ENCODE results near the gene SAXO2. TPM values are rescaled to one million over a fixed set of nuclear protein-coding genes. Genes with fewer than 3 reads are reported as not detected.
A peak's percentile ranks its signal among the peaks of the same experiment; 100 is the strongest.
"Not testable (repeated sequence)": the region's sequence is repeated elsewhere in the genome, so short reads cannot be mapped to it uniquely, and the experiment has no call there.

The SAXO2 gene
- total RNA-seq, 2 experiments from 2014 or later, result 4.4 to 6.9 TPM

DNA sequence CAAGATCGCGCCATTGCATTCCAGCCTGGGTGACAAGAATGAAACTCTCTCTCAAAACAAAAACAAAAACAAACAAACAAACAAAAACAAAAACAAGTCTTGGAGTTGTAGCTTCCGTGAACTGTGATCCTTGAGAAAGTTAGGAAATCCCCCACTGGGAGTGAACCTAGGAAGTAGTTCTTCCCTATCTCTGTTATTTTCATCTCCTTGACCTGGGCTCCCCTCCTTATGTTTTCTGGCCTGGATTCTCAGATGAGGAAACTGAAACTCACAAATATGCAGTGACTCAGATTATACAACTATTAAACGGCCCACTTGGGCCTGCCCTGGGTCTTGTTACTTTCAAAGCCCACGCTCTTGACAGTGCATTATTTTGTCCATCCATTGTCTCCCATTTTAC, 29.7 kb downstream of the SAXO2 start:
- intact Hi-C loops (cut with DNase I, micrococcal nuclease), result no loop called here
- no peak overlapping the region for H3K4me3 Mint-ChIP-seq
- no peaks in the 10 kb centered on the region for H3K36me3 Mint-ChIP-seq (ENCODE audit: low read depth)
- peaks cover 11% of the 10 kb centered on the region for H3K4me1 Mint-ChIP-seq
- H3K27me3 Mint-ChIP-seq, result no peaks in the 10 kb centered on the region
- ATAC-seq, result no peak
- H3K27ac Mint-ChIP-seq, result no peak overlapping the region
- CTCF ChIA-PET, result no interaction called here
- peaks cover 5% of the 10 kb centered on the region for H3K9me3 Mint-ChIP-seq (ENCODE audit: low read depth)
- POLR2A ChIA-PET, result no interaction called here
- DNase-seq, result no peak

DNA sequence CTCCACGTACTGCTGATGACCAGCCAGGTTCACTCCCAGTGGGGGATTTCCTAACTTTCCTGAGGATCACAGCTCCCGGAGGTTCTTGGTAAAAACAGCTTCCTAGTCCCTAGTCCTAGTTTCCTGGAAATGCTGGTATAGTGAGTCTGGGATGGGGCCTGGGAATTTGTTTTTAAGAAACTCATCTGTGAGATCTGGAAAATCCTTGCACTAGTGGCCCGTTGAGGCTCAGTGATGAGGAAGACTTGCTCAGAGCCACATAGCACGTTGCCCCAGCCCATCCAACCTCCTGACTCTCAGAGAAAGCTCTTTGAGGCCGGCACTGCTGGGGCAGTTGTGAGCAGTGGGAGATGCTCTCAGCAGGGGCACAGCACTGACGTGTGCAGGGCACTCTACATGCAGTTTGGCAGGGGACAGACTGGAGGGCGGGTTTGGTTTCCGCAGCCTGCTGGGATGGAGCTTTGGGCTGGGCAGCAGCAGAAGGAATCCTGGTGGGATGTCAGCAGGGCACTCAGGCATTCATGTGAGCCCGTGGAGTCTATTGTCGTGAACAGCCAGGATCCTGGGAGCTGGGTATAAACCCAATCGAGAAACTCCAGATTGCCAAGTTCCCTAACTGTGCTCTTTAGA, 31.6 kb downstream of the SAXO2 start:
- DNase-seq (no peak), ATAC-seq (no peak)
- ChIA-PET CTCF (no interaction called here), POLR2A (no interaction called here)
- no peak overlapping the region for H3K27ac Mint-ChIP-seq
- peaks cover 2% of the 10 kb centered on the region for H3K9me3 Mint-ChIP-seq (ENCODE audit: low read depth)
- H3K27me3 Mint-ChIP-seq, result no peaks in the 10 kb centered on the region
- intact Hi-C loops (cut with DNase I, micrococcal nuclease), result no loop called here
- H3K36me3 Mint-ChIP-seq (ENCODE audit: low read depth), result no peaks in the 10 kb centered on the region
- H3K4me1 Mint-ChIP-seq, result peaks cover 11% of the 10 kb centered on the region
- no peak overlapping the region for H3K4me3 Mint-ChIP-seq

DNA sequence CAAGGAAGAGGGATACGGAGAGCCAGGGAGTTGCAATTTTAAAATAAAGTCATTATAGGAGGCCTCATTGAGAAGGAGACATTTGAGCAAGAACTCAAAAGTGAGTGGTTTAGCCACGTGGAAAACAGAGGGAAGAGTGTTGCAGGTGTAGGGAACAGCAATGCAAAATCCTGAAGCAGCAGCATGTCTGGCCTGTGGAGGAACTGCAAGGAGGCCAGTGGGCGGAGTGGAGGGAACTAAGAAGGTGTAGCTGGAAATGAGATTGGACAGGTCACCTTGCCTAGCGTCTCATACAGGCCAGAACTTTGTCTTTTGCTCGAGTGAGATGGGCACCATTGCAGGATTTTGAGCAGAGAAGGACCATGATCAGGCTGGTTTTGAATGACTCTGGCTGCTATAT, 34.9 kb downstream of the SAXO2 start:
- Mint-ChIP-seq H3K36me3 (ENCODE audit: low read depth) (no peaks in the 10 kb centered on the region), H3K9me3 (ENCODE audit: low read depth) (no peaks in the 10 kb centered on the region), H3K4me3 (no peak overlapping the region), H3K4me1 (peaks cover 7% of the 10 kb centered on the region), H3K27me3 (no peaks in the 10 kb centered on the region), H3K27ac (no peak overlapping the region)
- POLR2A ChIA-PET, result no interaction called here
- CTCF ChIA-PET, result no interaction called here
- ATAC-seq (no peak), DNase-seq (no peak)
- intact Hi-C loops (cut with DNase I, micrococcal nuclease), result no loop called here

DNA sequence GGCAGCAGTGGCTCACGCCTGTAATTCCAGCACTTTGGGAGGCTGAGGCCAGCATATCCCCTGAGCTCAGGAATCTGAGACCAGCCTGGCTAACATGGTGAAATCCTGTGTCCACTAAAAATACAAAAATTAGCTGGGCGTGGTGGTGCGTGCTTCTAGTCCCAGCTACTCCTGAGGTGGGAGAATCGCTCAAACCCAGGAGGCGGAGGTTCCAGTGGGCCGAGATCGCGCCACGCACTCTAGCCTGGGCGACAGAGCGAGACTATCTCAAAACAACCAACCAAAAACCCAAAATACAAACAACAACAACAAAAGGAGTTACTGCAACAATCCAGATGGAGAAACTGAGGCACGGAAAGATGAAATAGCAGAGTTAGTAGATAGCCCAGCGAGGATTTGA, 35.4 kb downstream of the SAXO2 start:
- H3K4me1 Mint-ChIP-seq, result peaks cover 7% of the 10 kb centered on the region
- CTCF ChIA-PET, result interaction anchor here (0.6 kb wide), 1 partner anchor 1850 kb away, joined by 3 read pairs; no protein-coding TSS in a partner anchor
- ATAC-seq (no peak), DNase-seq (no peak)
- intact Hi-C loops (cut with DNase I, micrococcal nuclease), result loop anchor here in 1 of 2 experiments (1.0 kb wide), 1 partner anchor 36 kb away; the partner anchor contains the start of genes EFL1 and SAXO2
- no peaks in the 10 kb centered on the region for H3K9me3 Mint-ChIP-seq (ENCODE audit: low read depth)
- POLR2A ChIA-PET, result no interaction called here
- no peaks in the 10 kb centered on the region for H3K36me3 Mint-ChIP-seq (ENCODE audit: low read depth)
- H3K4me3 Mint-ChIP-seq, result no peak overlapping the region
- H3K27me3 Mint-ChIP-seq, result no peaks in the 10 kb centered on the region
- no peak overlapping the region for H3K27ac Mint-ChIP-seq

DNA sequence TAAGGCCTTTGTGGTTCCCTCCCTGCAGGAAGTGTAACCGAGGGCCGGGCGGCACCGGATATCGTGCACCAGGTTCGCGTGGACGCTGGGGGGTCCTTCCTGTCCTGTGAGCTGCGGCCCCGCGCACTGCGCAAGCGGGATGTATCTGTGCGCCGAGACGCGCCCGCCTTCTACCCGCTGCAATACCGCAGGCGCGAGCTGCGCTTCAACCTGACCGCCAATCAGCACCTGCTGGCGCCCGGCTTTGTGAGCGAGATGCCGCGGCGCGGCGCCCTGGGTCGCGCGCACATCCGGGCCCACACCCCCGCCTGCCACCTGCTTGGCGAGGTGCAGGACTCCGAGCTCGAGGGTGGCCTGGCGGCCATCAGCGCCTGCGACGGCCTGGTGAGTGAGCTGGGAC, 35.9 kb downstream of the SAXO2 start:
- peak; percentile 79 for DNase-seq
- intact Hi-C loops (cut with DNase I, micrococcal nuclease), result loop anchor here in 1 of 2 experiments (1.0 kb wide), 1 partner anchor 36 kb away; the partner anchor contains the start of genes EFL1 and SAXO2
- no peaks in the 10 kb centered on the region for H3K27me3 Mint-ChIP-seq
- no peaks in the 10 kb centered on the region for H3K9me3 Mint-ChIP-seq (ENCODE audit: low read depth)
- no peaks in the 10 kb centered on the region for H3K36me3 Mint-ChIP-seq (ENCODE audit: low read depth)
- H3K4me3 Mint-ChIP-seq, result no peak overlapping the region
- ATAC-seq, result peak; percentile 94
- H3K4me1 Mint-ChIP-seq, result peaks cover 7% of the 10 kb centered on the region
- ChIA-PET POLR2A (no interaction called here), CTCF (interaction anchor here (0.6 to 1.6 kb wide), 4 partner anchors 8 to 1850 kb away, joined by 3 to 7 read pairs (median 3); no protein-coding TSS in a partner anchor)
- peak overlapping the region; percentile 19 for H3K27ac Mint-ChIP-seq

DNA sequence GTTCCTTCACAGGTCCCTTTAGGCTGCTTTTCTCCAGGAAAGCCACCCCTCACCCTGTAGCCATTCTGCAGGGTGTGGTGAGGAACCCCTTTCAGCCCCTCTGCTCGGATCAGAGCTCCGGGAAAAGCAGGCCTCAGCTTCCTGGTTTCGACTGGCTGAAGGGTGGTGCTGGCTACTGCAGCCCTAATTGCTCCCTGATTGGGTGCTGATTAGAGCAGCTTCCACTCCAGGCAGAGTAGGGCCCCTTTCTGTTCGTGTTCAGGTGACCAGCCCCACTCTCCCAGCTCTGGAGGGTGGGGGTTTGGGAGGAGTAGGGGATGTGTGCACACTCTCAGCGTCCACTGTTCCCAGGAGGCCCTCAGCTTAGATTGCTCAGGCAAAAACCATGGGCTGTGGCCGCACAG, 36.9 kb downstream of the SAXO2 start:
- CTCF ChIA-PET, result interaction anchor here (1.6 kb wide), 1 partner anchor 10 kb away, joined by 7 read pairs; no protein-coding TSS in a partner anchor
- intact Hi-C loops (cut with DNase I, micrococcal nuclease), result not testable (repeated sequence)

DNA sequence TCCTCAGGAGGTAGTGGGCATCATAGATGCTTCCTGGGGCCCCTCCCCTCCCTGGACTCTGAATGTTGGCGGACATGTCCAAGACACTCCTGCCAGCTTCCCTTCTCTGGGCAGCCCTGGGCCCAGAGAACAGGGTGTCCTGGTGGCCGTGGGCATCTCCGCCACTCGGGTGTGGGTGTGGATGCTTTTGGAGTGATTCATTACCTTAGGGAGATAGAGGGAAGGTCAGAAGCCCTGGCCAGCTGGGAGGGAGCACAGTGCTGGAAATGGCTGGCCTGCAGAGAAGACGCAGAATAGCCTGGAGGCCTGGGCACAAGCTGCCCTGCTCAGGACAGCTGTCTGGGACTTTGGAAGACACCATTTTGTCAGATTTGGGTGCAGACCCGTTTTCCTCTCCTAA, 37.7 kb downstream of the SAXO2 start:
- DNase-seq; H3K9me3 Mint-ChIP-seq (ENCODE audit: low read depth); H3K27ac Mint-ChIP-seq; POLR2A ChIA-PET; H3K36me3 Mint-ChIP-seq (ENCODE audit: low read depth); ATAC-seq; CTCF ChIA-PET; intact Hi-C loops (cut with DNase I, micrococcal nuclease); H3K27me3 Mint-ChIP-seq; H3K4me3 Mint-ChIP-seq: not testable (repeated sequence)
- peaks cover 17% of the 10 kb centered on the region for H3K4me1 Mint-ChIP-seq

More for the DNA sequence above, 36.9 kb downstream of the SAXO2 start:
- H3K27me3 Mint-ChIP-seq; H3K9me3 Mint-ChIP-seq (ENCODE audit: low read depth); H3K4me3 Mint-ChIP-seq; H3K36me3 Mint-ChIP-seq (ENCODE audit: low read depth); H3K4me1 Mint-ChIP-seq; DNase-seq; H3K27ac Mint-ChIP-seq; ATAC-seq; POLR2A ChIA-PET: not testable (repeated sequence)

DNA sequence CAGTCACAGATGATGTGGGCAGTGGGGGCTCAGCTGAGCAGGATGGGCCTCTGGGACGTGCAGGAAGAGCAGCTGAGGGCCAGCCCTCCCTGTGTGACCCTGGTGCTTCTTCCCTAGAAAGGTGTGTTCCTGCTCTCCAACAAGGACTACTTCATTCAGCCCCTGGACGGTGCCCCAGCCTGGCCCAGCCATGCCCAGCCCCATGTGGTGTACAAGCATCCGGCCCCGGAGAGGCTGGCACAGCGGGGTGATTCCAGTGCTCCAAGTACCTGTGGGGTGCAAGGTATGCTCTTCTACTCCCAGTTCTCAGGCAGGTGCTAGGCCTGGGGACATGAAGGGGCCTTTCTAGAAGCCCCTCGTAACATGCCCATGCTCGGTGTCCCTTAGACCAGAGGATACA, 38.3 kb downstream of the SAXO2 start:
- Mint-ChIP-seq H3K4me1 (peaks cover 18% of the 10 kb centered on the region), H3K4me3 (no peak overlapping the region), H3K36me3 (ENCODE audit: low read depth) (no peaks in the 10 kb centered on the region), H3K27me3 (no peaks in the 10 kb centered on the region), H3K27ac (no peak overlapping the region), H3K9me3 (ENCODE audit: low read depth) (no peaks in the 10 kb centered on the region)
- no peak for ATAC-seq
- ChIA-PET POLR2A (no interaction called here), CTCF (no interaction called here)
- no peak for DNase-seq
- intact Hi-C loops (cut with DNase I, micrococcal nuclease), result no loop called here

DNA sequence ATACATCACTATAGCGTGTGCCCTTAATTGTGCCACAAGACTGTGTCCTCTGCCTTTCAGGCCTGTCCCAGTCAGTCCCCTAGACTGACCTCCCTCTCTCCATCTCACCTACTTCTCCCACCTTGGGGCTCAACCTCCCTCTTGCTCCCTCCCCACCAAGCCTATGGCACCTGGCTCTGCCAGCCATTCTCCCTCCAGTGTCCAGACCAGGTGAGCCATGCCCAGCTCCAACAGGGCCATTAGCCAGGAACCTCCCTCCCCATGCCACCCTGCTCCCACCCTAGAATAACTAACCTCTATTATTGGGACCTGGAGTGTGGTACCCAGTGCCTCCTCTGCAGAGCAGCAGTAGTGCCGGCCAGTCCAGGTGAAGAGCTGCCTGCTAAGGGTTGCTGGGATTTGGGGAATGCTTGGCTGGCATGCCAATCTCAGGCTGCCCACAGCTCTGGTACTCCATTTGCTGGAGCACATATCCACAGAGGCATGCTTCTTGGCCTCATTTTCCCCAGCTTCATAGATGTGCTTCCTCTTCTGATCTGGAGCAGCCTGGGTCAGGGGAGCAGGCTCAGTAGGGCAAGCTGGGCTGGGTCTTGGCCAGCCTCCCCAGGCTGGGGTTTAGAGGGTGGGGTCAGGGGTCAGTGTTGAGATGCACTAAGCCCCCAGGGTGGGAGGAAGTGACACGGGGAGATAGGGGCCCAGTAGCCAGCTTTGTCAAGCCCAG, 38.8 kb downstream of the SAXO2 start:
- ATAC-seq, result no peak
- no peaks in the 10 kb centered on the region for H3K27me3 Mint-ChIP-seq
- ChIA-PET POLR2A (no interaction called here), CTCF (no interaction called here)
- H3K27ac Mint-ChIP-seq, result no peak overlapping the region
- intact Hi-C loops (cut with DNase I, micrococcal nuclease), result no loop called here
- no peak overlapping the region for H3K4me3 Mint-ChIP-seq
- DNase-seq, result no peak
- H3K4me1 Mint-ChIP-seq, result peaks cover 18% of the 10 kb centered on the region
- no peaks in the 10 kb centered on the region for H3K9me3 Mint-ChIP-seq (ENCODE audit: low read depth)
- no peaks in the 10 kb centered on the region for H3K36me3 Mint-ChIP-seq (ENCODE audit: low read depth)

DNA sequence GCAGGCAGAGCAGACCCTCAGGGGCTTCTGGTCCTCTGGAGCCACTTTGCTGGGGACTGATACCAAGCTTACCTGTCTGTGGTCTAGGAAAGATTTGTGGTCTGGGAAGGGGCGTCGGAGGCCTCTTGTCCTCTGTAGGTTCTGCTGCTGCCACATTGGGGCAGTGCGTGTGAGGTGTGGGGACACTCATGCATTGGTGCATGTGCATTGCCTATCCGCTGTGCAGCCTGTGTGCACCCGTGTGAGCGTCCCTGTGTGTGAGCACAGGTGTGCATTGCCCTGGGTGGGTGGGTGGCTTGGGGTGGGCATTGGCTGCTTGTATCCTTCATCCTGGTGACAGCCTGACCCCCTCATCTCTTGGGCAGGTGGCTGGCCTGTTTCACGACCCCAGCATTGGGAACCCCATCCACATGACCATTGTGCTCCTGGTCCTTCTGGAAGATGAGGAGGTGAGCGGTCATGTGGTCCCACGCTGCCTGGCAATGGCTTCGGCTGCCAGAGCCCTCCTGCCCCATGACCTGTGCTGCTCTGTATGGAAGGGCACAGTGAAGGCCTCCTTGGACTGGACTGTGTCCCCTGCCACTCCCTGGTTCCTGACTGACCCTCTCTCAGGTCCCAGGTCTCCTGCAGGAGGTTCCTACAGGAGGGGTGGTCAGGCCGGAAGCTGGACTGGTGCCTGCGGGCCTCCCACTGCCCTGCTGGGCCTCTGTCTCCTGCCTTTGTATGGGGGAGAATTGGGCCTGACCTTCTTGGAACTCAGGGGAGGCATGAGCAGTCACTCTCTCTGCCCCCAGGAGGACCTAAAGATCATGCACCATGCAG, 41.5 kb downstream of the SAXO2 start:
- Mint-ChIP-seq H3K27me3 (no peaks in the 10 kb centered on the region), H3K4me3 (no peak overlapping the region), H3K36me3 (ENCODE audit: low read depth) (no peaks in the 10 kb centered on the region), H3K27ac (no peak overlapping the region), H3K9me3 (ENCODE audit: low read depth) (no peaks in the 10 kb centered on the region), H3K4me1 (peaks cover 10% of the 10 kb centered on the region)
- intact Hi-C loops (cut with DNase I, micrococcal nuclease), result no loop called here
- DNase-seq, result no peak
- ATAC-seq, result no peak
- ChIA-PET CTCF (interaction anchor here (0.6 kb wide), 1 partner anchor 778 kb away, joined by 4 read pairs; no protein-coding TSS in a partner anchor), POLR2A (no interaction called here)

DNA sequence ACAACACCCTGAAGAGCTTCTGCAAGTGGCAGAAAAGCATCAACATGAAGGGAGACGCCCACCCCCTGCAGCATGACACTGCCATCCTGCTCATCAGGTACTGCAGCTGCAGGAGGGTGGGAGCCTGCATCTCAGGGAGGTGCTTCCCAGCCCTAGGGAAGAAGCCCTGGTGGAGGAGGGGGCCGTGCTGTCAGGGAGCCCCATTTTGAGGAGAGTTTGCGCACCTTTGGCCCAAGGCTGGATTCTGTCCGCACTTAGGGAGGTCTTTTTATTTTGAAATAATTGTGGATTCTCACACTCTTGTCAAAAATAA, 42.1 kb downstream of the SAXO2 start:
- Mint-ChIP-seq H3K27me3 (no peaks in the 10 kb centered on the region), H3K4me3 (no peak overlapping the region), H3K36me3 (ENCODE audit: low read depth) (no peaks in the 10 kb centered on the region), H3K9me3 (ENCODE audit: low read depth) (no peaks in the 10 kb centered on the region), H3K27ac (no peak overlapping the region), H3K4me1 (peaks cover 10% of the 10 kb centered on the region)
- ATAC-seq, result no peak
- ChIA-PET CTCF (no interaction called here), POLR2A (no interaction called here)
- intact Hi-C loops (cut with DNase I, micrococcal nuclease), result no loop called here
- DNase-seq, result peak; percentile 11

DNA sequence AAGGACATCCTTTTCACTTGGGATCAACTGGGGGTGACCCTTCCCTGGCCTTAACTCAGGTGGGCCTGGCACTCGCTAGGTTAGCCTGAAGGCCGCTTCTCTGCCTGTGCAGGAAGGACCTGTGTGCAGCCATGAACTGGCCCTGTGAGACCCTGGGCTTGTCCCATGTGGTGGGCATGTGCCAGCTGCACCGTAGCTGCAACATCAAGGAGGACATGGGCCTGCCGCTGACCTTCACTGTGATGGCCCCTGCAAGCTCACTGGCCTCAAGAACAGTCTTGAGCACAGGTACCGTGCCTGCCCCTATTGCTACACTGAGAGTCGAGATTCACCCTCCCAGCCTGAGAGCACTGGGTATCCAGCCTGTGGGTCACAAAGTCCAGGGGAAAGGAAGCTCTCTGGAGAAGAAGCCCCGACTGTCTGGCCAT, 43.0 kb downstream of the SAXO2 start:
- Mint-ChIP-seq H3K4me3 (no peak overlapping the region), H3K27me3 (no peaks in the 10 kb centered on the region), H3K9me3 (ENCODE audit: low read depth) (no peaks in the 10 kb centered on the region), H3K4me1 (peaks cover 10% of the 10 kb centered on the region), H3K36me3 (ENCODE audit: low read depth) (peaks cover 3% of the 10 kb centered on the region), H3K27ac (no peak overlapping the region)
- intact Hi-C loops (cut with DNase I, micrococcal nuclease), result no loop called here
- ATAC-seq, result no peak
- POLR2A ChIA-PET, result no interaction called here
- CTCF ChIA-PET, result no interaction called here
- no peak for DNase-seq
